Activated CD4-positive, alpha-beta memory T cell treated with anti-CD3 and anti-CD28 coated beads for 36 hours (primary cell): ENCODE measurements around the gene IL17REL. TPM values are rescaled to one million over a fixed set of nuclear protein-coding genes. Genes with fewer than 3 reads are reported as not detected.
A peak's percentile ranks its signal among the peaks of the same experiment; 100 is the strongest.
"Not testable (repeated sequence)": the region's sequence is repeated elsewhere in the genome, so short reads cannot be mapped to it uniquely, and the experiment has no call there.

Experiments
- CTCF ChIA-PET: fragments of 350-600 bp; sonication (Branson Sonifier 250); formaldehyde crosslinking; loops from one replicate; lab custom pipeline; 2021; ENCODE audit warnings: antibody characterized with exemption, inconsistent platforms; lab: Charles Lee
- POLR2A ChIA-PET: fragments of 350-600 bp; sonication (Branson Sonifier 250); formaldehyde crosslinking; loops from one replicate; lab custom pipeline; 2021; ENCODE audit warnings: antibody characterized with exemption; lab: Charles Lee
- DNase-seq: peaks from one replicate; pipeline ENCODE4 v3.0.0-alpha.2; 2020
- H3K27ac Mint-ChIP-seq: one replicate; pipeline ENCODE4 v1.8.0; 2021; ENCODE audit warnings: mixed read lengths
- H3K27me3 Mint-ChIP-seq: one replicate; pipeline ENCODE4 v1.8.0; 2021; ENCODE audit warnings: mixed read lengths
- H3K36me3 Mint-ChIP-seq: one replicate; pipeline ENCODE4 v1.8.0; 2021; ENCODE audit warnings: mixed read lengths
- H3K4me1 Mint-ChIP-seq: one replicate; pipeline ENCODE4 v1.8.0; 2021; ENCODE audit warnings: low read depth, mixed read lengths
- H3K4me3 Mint-ChIP-seq: one replicate; pipeline ENCODE4 v1.8.0; 2021; ENCODE audit warnings: mild to moderate bottlenecking, mixed read lengths
- H3K9me3 Mint-ChIP-seq: one replicate; pipeline ENCODE4 v1.8.0; 2021; ENCODE audit warnings: mixed read lengths
- intact Hi-C: fragments of 100-400 bp; cut with micrococcal nuclease; formaldehyde crosslinking; loops from one replicate; pipeline ENCODE4 v1.15.1; 2023
- microRNA-seq: library from miRNA; unstranded; fragments of <30 nt; microRNA quantifications from one replicate; pipeline ENCODE4 v1.2.0, GENCODE V29; 2022; ENCODE audit warnings: borderline number of aligned reads, borderline microRNAs expressed, borderline replicate concordance
- total RNA-seq, 2 experiments: library from RNA; stranded (reverse); gene quantifications; one replicate each; pipeline ENCODE4 v1.2.3, GENCODE V29; 2021

IL17REL gene
- total RNA-seq, 2 experiments from 2014 or later = 0.73 to 1.1 TPM

GRCh38 chr22:49948958-49949913 is 63.3 kb downstream of the IL17REL start:
- intact Hi-C loops = no loop called here
- DNase-seq = no peak

GRCh38 chr22:49948116-49948957 is 64.2 kb downstream of the IL17REL start:
- CTCF ChIA-PET = no interaction called here
- Mint-ChIP-seq H3K9me3 (no peaks in the 10 kb centered on the region), H3K27ac (no peak overlapping the region), H3K4me1 (peaks cover 9% of the 10 kb centered on the region), H3K36me3 (no peaks in the 10 kb centered on the region), H3K27me3 (no peaks in the 10 kb centered on the region), H3K4me3 (no peak overlapping the region)
- POLR2A ChIA-PET = interaction anchor here (1.7 to 2.1 kb wide), 2 partner anchors 14 to 19 kb away, joined by 4 to 7 read pairs; no protein-coding TSS in a partner anchor
- DNase-seq = no peak
- intact Hi-C loops = no loop called here

More at GRCh38 chr22:49948958-49949913, 63.3 kb downstream of the IL17REL start:
- no peaks in the 10 kb centered on the region for H3K9me3 Mint-ChIP-seq
- no peaks in the 10 kb centered on the region for H3K36me3 Mint-ChIP-seq
- H3K27ac Mint-ChIP-seq = no peak overlapping the region
- H3K4me1 Mint-ChIP-seq = peaks cover 9% of the 10 kb centered on the region
- ChIA-PET POLR2A (no interaction called here), CTCF (no interaction called here)
- no peaks in the 10 kb centered on the region for H3K27me3 Mint-ChIP-seq
- H3K4me3 Mint-ChIP-seq = no peak overlapping the region

- no peak overlapping the region for H3K4me3 Mint-ChIP-seq
- no peaks in the 10 kb centered on the region for H3K27me3 Mint-ChIP-seq
- H3K27ac Mint-ChIP-seq = no peak overlapping the region
- H3K9me3 Mint-ChIP-seq = no peaks in the 10 kb centered on the region
- no peak for DNase-seq
- intact Hi-C loops = no loop called here
- ChIA-PET POLR2A (interaction anchor here (1.7 to 2.1 kb wide), 2 partner anchors 15 to 20 kb away, joined by 4 to 7 read pairs; no protein-coding TSS in a partner anchor), CTCF (no interaction called here)
- H3K36me3 Mint-ChIP-seq = no peaks in the 10 kb centered on the region
- H3K4me1 Mint-ChIP-seq = peaks cover 9% of the 10 kb centered on the region
These were observed 65.3 kb downstream of the IL17REL start for GRCh38 chr22:49947296-49947622.

GRCh38 chr22:49946612-49947295 is 65.8 kb downstream of the IL17REL start:
- CTCF ChIA-PET = interaction anchor here (0.9 kb wide), 1 partner anchor 84 kb away, joined by 3 read pairs; no protein-coding TSS in a partner anchor
- intact Hi-C loops = no loop called here
- no peak for DNase-seq
- H3K9me3 Mint-ChIP-seq = no peaks in the 10 kb centered on the region
- H3K4me1 Mint-ChIP-seq = peaks cover 9% of the 10 kb centered on the region
- peak overlapping the region; percentile 42 for H3K27ac Mint-ChIP-seq
- no peak overlapping the region for H3K4me3 Mint-ChIP-seq
- no peaks in the 10 kb centered on the region for H3K36me3 Mint-ChIP-seq
- H3K27me3 Mint-ChIP-seq = no peaks in the 10 kb centered on the region
- POLR2A ChIA-PET = interaction anchor here (0.6 to 2.1 kb wide), 3 partner anchors 15 to 76 kb away, joined by 3 to 7 read pairs (median 4); no protein-coding TSS in a partner anchor

GRCh38 chr22:49945042-49945794 is 67.3 kb downstream of the IL17REL start:
- ChIA-PET CTCF (interaction anchor here (0.8 kb wide), 1 partner anchor 85 kb away, joined by 3 read pairs; no protein-coding TSS in a partner anchor), POLR2A (interaction anchor here (0.9 to 1.2 kb wide), 2 partner anchors 14 to 22 kb away, joined by 3 to 7 read pairs; partner anchors contain the start of gene PIM3)
- intact Hi-C loops = loop anchor here (1.0 kb wide), 1 partner anchor 9 kb away; no protein-coding TSS in a partner anchor
- not testable (repeated sequence) for H3K27me3 Mint-ChIP-seq, H3K9me3 Mint-ChIP-seq, H3K36me3 Mint-ChIP-seq
- DNase-seq = peak; percentile 69
- H3K27ac Mint-ChIP-seq = peak overlapping the region; percentile 91
- H3K4me3 Mint-ChIP-seq = peak overlapping the region; percentile 47
- peaks cover 12% of the 10 kb centered on the region for H3K4me1 Mint-ChIP-seq

Small RNAs within 50 kb of the gene (microRNA-seq; reads per million reads assigned to microRNA genes)
- gene MIR6821 = 3.9 reads per million, percentile 5 among the genes with 10 or more reads in this experiment

Other genes with a start within 250 kb of the IL17REL start
- gene BRD1, start 184.9 kb downstream of the IL17REL start, total RNA-seq = 10 to 100 TPM; 27.5 to 30.2 TPM
- 10 to 100 TPM; 18.4 TPM for gene ZBED4, start 158.9 kb downstream of the IL17REL start, total RNA-seq
- gene ALG12, start 94.3 kb downstream of the IL17REL start, total RNA-seq = 10 to 100 TPM; 12.4 to 13.8 TPM
- 10 to 100 TPM; 29.8 to 30.7 TPM for gene CRELD2, start 94.1 kb downstream of the IL17REL start, total RNA-seq
- gene PIM3, start 52.0 kb downstream of the IL17REL start, total RNA-seq = 100 to 1,000 TPM; 222 to 231 TPM
- gene TTLL8, start 45.5 kb upstream of the IL17REL start, total RNA-seq = not detected
- gene MLC1, start 72.7 kb upstream of the IL17REL start, total RNA-seq = not detected
- not detected for gene MOV10L1, start 77.2 kb upstream of the IL17REL start, total RNA-seq
- 1 to 10 TPM; 3.3 to 3.5 TPM for gene PANX2, start 158.0 kb upstream of the IL17REL start, total RNA-seq
- 10 to 100 TPM; 88.6 to 89.2 TPM for gene TRABD, start 173.1 kb upstream of the IL17REL start, total RNA-seq
- gene SELENOO, start 188.2 kb upstream of the IL17REL start, total RNA-seq = 10 to 100 TPM; 18.8 to 19.7 TPM
- 10 to 100 TPM; 41.4 to 43.8 TPM for gene TUBGCP6, start 232.3 kb upstream of the IL17REL start, total RNA-seq
- gene HDAC10, start 238.5 kb upstream of the IL17REL start, total RNA-seq = 10 to 100 TPM; 46.1 to 47.6 TPM
- 1 to 10 TPM; 9.1 to 9.7 TPM for gene MAPK12, start 248.9 kb upstream of the IL17REL start, total RNA-seq